Choroid plexus epithelial cell (primary cell): ENCODE results near the gene SLC46A1.
"Not testable (repeated sequence)": the region's sequence is repeated elsewhere in the genome, so short reads cannot be mapped to it uniquely, and the experiment has no call there.

Experiments
- DNase-seq: peaks from one replicate; pipeline ENCODE4 v3.0.0-alpha.2; 2010; ENCODE audit warnings: low read depth
- H3K4me3 ChIP-seq: 2 replicates; pipeline ENCODE4 v1.5.1; 2011; ENCODE audit warnings: low read depth, mild to moderate bottlenecking, control low read depth, low read length, moderate library complexity
- TF ChIP-seq, protein P1 (sequence below): conservative IDR thresholded peaks from 2 replicates; pipeline ENCODE4 v1.5.1; 2011; ENCODE audit warnings: low read depth, mild to moderate bottlenecking, control low read depth, inconsistent platforms, low read length, moderate library complexity

SLC46A1 gene

DNA sequence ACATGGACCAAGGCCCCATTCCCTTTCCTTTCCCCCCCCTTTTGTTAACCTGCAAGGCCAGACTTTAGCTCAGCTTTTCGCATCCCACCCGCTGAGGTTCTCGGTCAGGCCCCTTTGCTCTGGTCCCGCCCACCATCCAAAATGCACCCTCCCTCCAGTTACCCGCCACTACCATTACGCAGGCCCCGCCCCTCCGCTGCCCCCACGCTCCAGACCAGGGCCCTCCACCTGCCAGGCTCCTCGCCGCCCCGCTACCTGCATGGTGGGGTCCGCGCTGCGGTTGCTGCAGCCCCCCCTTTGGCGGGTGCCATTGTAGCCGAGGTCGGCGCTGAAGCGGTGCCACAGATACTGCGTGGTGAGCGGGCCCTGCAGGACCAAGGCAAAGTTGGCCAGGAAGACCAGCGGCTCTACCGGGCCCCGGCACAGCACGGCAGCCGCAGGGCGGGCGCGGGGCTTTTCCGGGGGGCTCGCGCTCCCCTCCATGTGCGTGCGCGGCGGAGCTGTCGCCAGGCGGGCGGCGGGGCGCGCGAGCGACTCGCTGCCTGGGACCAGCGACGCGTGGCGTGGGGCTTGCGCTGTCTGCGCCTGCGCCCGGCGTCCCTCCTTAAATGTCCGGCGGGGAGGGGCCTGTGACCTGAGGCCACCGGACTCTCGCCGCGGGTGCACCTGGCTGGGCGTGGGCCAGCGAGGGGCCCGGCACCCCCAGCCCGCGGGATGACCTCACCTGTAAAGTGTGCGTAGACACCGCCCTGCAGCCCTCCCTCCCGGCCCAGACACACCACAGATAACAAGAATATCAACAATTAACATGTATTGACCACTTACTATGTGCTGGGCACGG lies at the start of gene SLC46A1:
TSS of gene SLC46A1 (minus strand) at position 581 of the 841 bp plus-strand sequence. CDS start at position 483, 98 bp downstream.
- peak within 1 kb of the TSS; percentile 65 for H3K4me3 ChIP-seq
- DNase-seq = peak; percentile 9
- TF ChIP-seq, protein P1, sequence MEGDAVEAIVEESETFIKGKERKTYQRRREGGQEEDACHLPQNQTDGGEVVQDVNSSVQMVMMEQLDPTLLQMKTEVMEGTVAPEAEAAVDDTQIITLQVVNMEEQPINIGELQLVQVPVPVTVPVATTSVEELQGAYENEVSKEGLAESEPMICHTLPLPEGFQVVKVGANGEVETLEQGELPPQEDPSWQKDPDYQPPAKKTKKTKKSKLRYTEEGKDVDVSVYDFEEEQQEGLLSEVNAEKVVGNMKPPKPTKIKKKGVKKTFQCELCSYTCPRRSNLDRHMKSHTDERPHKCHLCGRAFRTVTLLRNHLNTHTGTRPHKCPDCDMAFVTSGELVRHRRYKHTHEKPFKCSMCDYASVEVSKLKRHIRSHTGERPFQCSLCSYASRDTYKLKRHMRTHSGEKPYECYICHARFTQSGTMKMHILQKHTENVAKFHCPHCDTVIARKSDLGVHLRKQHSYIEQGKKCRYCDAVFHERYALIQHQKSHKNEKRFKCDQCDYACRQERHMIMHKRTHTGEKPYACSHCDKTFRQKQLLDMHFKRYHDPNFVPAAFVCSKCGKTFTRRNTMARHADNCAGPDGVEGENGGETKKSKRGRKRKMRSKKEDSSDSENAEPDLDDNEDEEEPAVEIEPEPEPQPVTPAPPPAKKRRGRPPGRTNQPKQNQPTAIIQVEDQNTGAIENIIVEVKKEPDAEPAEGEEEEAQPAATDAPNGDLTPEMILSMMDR = no peak

DNA sequence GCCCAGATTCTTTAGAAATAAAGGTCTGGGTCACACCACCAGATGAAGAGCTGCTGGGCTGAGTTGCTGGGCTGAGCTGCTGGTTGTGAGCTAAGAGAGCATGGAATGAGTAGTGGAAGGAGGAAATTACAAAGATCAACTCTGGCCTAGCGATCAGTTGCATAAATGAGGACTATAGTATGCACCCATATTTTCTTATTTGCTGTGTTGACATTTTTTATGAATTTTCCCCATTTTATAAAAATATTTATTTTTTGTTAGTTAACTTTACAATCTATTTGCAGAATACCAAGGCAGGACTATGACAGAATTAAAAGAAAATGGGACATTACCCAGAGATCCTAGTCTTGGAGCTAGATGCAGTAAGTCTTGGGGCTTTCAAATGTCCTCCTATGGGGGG lies 43.8 kb upstream of the SLC46A1 start:
- no peak overlapping the region for H3K4me3 ChIP-seq
- no peak for DNase-seq
- TF ChIP-seq, protein P1 = no peak

DNA sequence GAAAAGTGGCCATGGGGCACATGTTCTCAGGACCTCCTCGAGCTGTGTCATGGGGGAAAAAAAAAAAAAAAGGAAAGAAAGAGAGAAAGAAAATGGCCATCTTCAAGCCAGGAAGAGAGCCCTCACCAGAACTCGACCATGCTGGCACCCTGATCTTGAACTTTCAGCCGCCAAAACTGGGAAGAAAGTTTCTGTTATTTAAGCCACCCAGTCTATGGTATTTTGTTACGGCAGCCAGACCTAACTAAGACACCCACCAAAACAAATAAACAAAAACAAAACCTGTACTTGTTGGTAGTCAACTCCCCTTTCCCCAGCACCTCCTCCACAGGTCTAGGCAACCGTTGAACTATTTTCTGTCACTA lies 41.4 kb upstream of the SLC46A1 start:
- H3K4me3 ChIP-seq = no peak overlapping the region
- TF ChIP-seq, protein P1 = no peak
- DNase-seq = no peak

DNA sequence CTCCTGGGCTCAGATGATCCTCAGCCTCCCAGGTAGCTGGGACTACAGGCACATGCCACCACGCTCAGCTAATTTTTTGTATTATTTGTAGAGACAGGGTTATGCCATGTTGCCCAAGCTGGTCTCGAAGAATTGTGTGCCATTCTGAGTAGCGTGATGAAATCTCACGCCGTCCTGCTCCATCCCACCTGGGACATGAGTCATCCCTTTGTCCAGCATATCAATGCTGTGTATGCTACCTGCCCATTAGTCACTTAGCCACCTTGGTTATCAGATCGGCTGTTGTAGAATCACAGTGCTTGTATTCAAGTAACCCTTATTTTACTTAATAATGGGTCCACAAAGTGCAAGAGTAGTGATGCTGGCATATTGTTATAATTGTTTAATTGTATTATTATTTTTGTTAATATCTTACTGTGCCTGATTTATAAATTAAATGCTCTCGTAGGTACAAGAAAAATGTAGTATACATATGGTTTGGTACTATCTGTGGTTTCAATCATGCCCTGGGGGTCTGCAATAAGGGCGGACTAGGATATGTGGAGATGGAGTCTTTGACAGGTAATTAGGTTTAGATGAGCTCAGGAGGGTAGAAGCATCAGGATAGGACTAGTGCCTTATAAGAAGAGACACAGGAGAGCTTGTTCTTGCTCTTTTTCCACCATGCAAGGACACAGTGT lies 40.8 kb upstream of the SLC46A1 start:
- TF ChIP-seq, protein P1 = no peak
- no peak overlapping the region for H3K4me3 ChIP-seq
- no peak for DNase-seq

DNA sequence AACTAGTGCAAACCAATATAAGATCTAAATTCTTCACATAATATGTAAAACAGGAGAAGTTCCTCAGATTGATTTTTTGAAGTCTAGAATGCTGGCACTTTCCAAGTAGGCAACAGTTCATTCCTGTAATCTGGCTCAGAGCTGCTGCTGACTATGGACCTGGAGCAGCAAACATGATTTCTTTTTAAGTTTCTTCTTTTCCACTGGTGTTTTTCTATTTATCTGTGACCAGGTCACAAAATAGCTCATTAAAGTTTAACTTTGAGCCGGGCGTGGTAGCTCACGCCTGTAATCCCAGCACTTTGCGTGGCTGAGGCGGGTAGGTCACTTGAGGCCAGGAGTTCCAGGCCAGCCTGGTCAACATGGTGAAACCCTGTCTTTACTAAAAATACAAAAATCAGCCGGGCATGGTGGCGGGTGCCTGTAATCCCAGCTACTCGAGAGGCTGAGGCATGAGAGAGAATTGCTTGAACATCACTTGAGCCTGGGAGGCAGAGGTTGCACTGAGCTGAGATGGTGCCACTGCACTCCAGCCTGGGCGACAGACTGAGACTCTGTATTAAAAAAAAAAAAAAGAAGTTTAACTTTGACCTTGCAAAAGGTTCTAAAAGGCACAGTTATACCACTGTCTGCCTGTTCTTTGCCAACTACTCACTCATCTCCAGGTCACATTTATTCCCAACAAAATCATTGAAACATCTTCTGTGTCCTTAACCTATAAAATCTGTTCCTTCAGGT lies 38.1 kb upstream of the SLC46A1 start:
- no peak overlapping the region for H3K4me3 ChIP-seq
- TF ChIP-seq, protein P1 = no peak
- no peak for DNase-seq

DNA sequence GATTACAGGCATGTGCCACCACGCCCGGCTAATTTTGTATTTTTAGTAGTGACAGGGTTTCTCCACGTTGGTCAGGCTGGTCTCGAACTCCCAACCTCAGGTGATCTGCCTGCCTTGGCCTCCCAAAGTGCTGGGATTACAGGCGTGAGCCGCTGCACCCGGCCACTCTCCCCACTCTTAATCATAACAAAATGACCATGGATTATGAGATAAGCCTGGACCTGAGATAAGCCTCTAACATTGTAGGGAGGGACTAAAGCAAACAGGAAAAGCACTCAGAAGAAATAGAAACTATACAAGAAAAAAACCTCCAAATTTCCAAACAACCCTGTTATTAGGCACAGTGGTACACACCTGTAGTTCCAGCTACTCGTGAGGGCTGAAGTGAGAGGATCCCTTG lies 28.3 kb upstream of the SLC46A1 start:
- not testable (repeated sequence) for DNase-seq, H3K4me3 ChIP-seq

DNA sequence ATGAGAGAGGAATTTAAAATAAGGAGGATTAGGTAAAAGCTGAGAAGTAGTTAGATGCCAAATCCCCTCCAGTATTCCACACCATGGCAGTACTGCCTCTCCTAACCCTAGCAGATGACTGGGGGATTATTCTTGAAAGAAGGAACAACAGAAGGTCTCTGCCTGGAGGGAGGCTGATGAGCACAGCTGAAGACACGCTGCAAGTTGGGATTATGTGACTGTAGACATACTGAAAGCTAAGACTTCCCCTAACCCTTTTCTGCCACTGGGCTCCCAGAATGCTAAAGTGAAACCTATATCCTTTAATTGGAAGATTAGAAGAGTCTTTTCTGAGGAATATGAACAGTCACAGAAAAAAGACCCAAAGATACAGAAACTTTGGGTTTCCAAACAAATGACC lies 27.7 kb upstream of the SLC46A1 start:
- no peak overlapping the region for H3K4me3 ChIP-seq
- no peak for DNase-seq
- TF ChIP-seq, protein P1 = no peak

DNA sequence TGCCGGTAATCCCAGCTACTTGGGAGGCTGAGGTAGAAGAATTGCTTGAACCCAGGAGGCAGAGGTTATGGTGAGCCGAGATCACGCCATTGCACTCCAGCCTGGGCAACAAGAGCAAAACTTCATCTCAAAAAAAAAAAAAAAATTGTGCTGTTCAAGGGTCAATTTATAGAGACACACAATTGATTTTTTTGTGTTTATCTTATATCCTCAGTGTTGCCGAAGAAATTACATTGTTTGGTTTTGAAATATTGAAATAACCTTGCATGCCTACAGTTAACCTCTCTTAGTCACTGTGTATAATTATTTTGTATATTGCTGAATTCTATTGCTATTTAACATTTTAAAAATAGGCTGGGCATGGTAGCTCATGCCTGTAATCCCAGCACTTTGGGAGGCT lies 22.0 kb upstream of the SLC46A1 start:
- not testable (repeated sequence) for H3K4me3 ChIP-seq, DNase-seq
